Spleen (tissue), 7 donors: ENCODE results near the gene PERCC1.

ENCODE experiments used
- CTCF ChIP-seq, 11 experiments: fragments of 200-600 bp in 7 of 11; fragments of 450-650 bp in 4 of 11; sonication (generic) in 4 of 11; IDR thresholded peaks in 8 of 11; conservative IDR thresholded peaks in 3 of 11; 1 replicate in 7 of 11; 2 replicates in 4 of 11; pipeline versions ENCODE4 v1.4.0 to v1.8.0; 2016 to 2021; ENCODE audit warnings: antibody characterized with exemption in 11 of 11, inconsistent platforms in 4 of 11, mild to moderate bottlenecking in 1 of 11
- POLR2AphosphoS5 ChIP-seq, 3 donors: sonication (generic); formaldehyde crosslinking; IDR thresholded peaks; one replicate each; pipeline ENCODE4 v1.5.1; 2017; ENCODE audit warnings: antibody characterized with exemption in 3 of 3
- donor health status: DM: no; HTN: no; CAD: no; lungs with moderate emphysema.
- donor health status: DM: no; HTN: no; CAD: no.
- donor health status: DM: no; HTN: no; CAD: no.

GRCh38 chr16:1438229-1439057 is 7.6 kb downstream of the PERCC1 start:
- TF ChIP-seq POLR2AphosphoS5 (IDR thresholded peaks at IDR 0.05) (no peak), CTCF (IDR thresholded peaks at IDR 0.05 in 8 of 11, conservative IDR thresholded peaks at IDR 0.05 in 3 of 11) (no peak)
